ENCODE data around the gene ARHGAP24.

The ARHGAP24 gene

DNA sequence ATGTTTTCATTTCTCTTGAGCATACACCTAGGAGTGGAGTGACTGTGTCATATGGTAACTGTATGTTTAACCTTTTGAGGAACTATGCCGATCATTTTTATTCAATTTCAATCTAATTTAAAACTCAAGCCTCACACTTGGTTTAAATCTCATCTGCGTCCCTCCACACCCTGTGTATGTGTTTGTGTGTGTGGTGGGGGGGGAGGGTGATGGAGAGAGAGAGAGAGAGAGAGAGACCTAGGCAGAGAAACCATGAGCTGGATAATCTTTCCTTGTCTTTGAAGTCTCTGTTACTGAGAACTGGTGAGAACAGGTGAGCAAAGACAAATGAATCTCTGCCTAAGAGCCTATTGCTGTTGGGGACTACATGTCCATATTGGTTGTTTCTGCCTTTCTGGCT is 105.0 kb downstream of the ARHGAP24 start:
- no peak for DNase-seq (ENCODE audit: low read depth in 2 of 2)

- no peak for DNase-seq (ENCODE audit: low read depth in 2 of 2)
Measured at GRCh38 chr4:85580489-85580888, 105.5 kb downstream of the ARHGAP24 start.

DNA sequence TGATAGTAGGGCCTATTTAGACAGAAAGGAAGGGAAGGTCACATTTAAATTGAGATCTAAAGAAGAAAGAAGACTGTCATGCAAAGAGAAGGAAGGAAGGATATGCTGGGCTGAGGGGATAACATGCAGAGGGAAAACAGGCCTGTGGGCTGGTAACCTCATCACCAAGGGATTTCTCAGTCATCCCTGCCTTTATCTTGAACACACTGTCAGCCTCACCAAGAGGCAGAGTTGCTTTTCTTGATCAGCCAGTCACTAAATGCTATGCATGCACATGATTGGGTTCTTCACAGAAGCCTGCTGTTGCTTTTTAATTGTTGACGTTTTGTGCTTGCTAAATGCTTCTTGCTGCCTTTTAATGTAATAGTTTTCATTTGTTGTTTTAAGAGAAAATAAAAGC is 113.0 kb downstream of the ARHGAP24 start:
- no peak for DNase-seq (ENCODE audit: low read depth in 2 of 2)

DNA sequence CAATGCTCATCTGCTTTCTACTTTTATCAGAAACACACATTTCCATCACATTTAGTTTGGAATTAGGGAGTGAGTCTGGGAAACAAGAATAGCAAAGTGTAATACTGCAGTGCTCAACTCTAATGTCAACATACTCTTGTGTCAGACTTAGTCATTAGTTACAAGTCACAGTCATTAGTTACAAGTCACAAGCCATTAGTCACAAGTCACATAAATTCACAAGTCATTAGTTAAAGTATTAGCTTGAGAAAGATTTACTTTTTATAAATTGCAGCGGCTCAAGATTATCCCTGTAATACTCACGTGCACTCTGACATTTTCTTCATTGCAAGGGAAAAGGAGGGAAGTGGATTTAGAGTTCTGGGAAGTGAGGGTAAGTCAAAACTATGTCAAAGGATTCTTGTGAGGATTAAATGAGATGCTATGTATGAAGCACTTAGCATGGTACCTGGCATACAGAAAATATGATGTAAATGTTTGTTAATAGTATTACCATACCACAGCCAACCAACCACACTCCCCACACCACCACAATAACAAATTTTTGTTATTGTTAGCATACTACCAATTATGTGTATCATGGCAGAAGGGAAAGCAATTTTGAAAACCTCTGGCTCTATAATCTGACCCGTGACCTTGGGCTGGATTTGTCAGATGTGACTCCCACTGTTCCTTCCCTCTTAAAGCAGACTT is 116.6 kb downstream of the ARHGAP24 start:
- DNase-seq (ENCODE audit: low read depth in 2 of 2), result no peak

DNA sequence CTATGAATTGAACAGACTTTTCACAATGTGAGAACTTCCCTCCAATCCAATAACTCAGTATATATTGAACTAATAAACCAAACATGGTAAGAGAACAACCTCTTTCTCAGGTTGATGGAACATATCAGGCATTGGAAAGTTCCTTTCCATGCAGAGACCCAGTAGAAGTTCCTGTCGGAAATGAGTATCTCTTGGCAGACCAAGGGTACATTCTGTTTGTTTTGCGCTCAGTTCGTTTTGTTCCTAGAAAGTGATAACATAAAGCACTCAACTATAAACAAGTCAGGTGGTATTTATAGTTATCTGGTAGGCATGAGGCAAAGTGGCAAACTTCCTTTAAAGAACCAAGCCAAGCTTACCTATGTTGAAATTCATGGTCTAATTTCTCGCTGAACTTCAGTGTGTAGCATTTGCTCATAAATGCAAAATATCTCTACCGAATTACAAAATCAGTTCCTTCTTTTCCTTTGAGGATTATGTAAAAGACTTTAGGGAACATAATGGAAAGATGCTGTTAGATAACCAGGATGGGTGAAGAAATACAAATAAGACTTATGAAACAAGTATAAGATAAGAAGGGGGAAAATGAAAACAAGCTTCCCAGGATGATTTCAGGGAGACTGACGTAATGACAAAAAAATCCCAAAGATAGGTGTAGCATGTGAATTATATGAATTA is 120.3 kb downstream of the ARHGAP24 start:
- DNase-seq (ENCODE audit: low read depth in 2 of 2), result no peak

GRCh38 chr4:85595796-85596559 is 121.0 kb downstream of the ARHGAP24 start:
- no peak for DNase-seq (ENCODE audit: low read depth in 2 of 2)

GRCh38 chr4:85598936-85599335 is 124.0 kb downstream of the ARHGAP24 start:
- no peak for DNase-seq (ENCODE audit: low read depth in 2 of 2)

DNA sequence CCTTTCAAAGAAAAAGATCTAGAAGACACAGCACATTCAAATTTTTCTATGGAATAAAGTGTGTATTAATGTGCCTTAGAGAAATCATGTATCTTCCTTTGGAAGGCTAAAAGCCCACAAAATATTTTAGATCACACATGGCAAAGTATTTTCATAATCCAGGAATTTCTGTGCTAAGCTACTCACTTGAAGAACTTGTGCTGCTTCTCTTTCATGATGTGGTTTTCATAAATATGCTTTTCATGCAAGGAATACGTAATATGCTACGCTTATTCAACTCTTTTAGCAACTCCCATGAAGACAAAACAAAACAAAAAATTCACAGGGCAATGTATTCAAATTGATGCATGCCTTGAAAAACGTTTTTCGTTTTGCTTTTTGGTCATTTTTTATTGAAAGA is 125.6 kb downstream of the ARHGAP24 start:
- DNase-seq (ENCODE audit: low read depth in 2 of 2), result no peak

- no peak for DNase-seq (ENCODE audit: low read depth in 2 of 2)
Measured at GRCh38 chr4:85603437-85604336, 128.7 kb downstream of the ARHGAP24 start.

DNA sequence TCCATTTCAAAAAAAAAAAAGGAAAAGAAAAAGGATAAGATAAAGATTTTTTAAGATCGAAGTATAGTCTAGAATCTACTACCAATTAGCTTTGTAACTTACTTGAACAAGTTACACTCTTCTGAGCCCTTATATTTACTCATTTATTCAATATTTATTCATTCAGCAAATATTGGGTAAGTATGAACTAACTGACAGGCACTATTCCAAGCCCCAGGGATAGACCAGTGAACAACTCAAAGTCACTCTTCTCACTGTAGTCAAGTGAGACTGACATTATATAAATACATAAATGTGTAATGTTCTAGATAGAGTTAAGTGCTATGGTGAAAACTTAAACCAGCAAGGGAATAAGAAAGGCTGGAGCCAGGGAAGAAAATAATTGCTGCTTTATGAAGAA is 131.6 kb downstream of the ARHGAP24 start:
- DNase-seq (ENCODE audit: low read depth in 2 of 2), result no peak

DNA sequence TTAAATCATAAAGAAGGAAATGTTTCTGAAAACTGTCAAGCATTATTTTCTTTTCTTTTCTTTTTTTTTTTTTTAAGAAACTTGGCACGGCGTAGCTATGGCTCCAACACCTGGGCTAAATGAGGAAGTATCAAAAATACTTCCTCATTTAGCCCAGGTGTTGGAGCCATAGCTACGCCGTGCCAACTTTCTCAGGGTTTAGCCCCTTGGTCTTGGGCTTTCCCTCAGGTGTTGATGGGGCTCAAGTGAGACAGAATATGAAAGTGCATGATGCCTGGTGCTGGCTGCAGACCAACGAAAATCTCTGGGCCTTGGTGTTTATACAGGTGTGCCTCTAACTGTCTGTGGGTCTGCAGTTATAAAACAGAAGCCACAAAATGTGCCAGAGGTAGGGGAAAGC is 132.7 kb downstream of the ARHGAP24 start:
- no peak for DNase-seq (ENCODE audit: low read depth in 2 of 2)

GRCh38 chr4:85610450-85610849 is 135.5 kb downstream of the ARHGAP24 start:
- no peak for DNase-seq (ENCODE audit: low read depth in 2 of 2)

DNA sequence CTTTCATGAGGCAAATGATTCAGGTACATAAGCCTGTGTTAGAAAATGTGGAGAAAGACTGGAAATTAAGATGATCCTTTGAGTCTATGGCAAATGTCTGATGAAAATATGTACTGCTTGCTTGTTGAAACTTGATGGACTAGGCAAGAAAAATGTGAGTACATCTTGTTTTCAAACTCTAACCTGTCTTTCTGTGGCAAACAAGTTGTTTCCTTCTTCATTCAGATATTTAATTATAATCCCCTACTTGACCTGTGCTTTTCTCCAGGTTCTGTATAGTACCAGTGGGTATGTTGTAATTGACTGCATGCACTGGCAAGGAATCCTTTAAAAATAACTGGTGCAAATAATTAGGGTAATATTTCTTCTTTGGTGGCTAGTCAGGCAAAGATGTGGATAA is 136.7 kb downstream of the ARHGAP24 start:
- no peak for DNase-seq (ENCODE audit: low read depth in 2 of 2)

- DNase-seq (ENCODE audit: low read depth in 2 of 2), result no peak
Measured at GRCh38 chr4:85613901-85614300, 139.0 kb downstream of the ARHGAP24 start.

GRCh38 chr4:85615952-85616351 is 141.0 kb downstream of the ARHGAP24 start:
- DNase-seq (ENCODE audit: low read depth in 2 of 2), result no peak

- DNase-seq (ENCODE audit: low read depth in 2 of 2), result no peak
Measured at GRCh38 chr4:85617202-85617601, 142.3 kb downstream of the ARHGAP24 start.

- DNase-seq (ENCODE audit: low read depth in 2 of 2), result no peak
Measured at GRCh38 chr4:85632981-85633380, 158.0 kb downstream of the ARHGAP24 start.

- DNase-seq (ENCODE audit: low read depth in 2 of 2), result no peak
Measured at GRCh38 chr4:85637778-85638177, 162.8 kb downstream of the ARHGAP24 start.

DNA sequence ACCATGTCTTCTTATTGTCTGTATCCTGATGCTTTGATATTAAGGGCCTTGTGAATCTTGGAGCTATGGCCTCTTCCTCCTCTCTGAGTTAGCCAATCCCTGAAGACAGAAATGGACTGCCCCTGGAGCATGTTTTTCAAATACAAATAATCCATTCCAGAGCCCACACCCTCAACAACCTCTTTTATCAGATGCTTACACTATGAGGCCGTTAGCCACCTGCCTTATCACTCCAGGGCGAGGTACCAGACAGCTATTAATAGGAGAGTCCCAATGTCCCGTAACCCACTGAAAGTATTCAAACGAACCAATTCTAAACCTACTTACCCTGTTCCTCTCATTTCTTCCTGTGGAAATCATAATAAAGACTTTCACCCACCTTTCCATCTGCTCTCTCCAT is 165.0 kb downstream of the ARHGAP24 start:
- DNase-seq (ENCODE audit: low read depth in 2 of 2), result no peak

DNA sequence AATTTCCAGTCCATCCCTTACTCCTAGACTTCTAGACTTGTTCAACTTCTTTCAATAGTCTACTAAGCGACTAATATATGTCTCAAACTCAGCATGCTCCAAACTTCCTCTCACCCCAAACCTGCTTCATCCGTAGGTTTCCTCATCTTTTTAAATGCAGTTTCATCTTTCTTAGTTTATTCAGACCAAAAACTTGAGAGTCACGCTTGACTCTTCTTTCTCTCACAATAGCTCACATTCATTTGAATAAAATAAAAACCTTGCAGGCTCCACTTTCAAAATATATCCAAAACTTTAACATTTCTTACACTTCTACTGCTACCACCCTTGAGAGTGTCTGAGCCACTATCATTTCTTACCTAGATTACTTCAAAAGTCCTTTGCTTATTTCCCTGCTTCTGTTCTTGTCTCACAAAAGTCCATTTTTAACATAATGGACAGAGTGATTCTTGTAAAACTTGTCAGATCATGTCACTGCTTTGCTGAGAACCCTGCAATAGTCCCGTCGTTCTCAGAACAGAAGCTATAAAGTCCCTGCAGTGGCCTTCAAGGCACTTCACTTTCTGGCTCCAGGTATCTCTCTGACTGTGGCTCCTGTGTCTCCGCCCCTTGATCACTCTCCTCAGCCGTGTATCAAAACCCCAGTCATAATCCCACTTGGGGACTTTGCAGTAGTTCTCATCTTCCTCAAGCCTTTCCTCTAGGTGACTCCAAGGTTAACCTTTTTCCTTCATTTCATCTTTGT is 167.6 kb downstream of the ARHGAP24 start:
- DNase-seq (ENCODE audit: low read depth in 2 of 2), result no peak

DNA sequence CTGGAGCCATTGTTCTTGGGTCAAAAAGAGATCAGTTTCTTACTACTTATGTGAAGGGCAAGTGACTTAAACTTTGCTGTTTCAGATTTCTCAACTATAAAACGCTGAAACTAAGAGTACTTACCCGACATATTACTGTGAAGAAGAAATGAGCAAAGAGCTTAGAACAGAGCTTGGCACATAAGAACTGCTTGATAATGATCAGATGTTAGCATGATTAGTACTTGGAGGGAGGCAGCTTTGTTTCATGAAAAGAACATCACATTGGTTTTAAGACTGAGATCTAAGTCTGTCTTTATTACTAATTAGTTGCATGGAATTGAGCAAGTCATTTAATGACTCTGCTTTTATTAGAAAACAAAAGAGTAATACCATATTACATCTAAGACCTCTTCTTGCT is 169.1 kb downstream of the ARHGAP24 start:
- DNase-seq (ENCODE audit: low read depth in 2 of 2), result no peak
